GM19239 (cell line): Measurements from ENCODE around the gene CRABP2.

Experiments used
- DNase-seq: peaks from one replicate; pipeline ENCODE4 v3.0.0; 2011; ENCODE audit warnings: low spot score; ENCODE audit not compliant: insufficient read length
- FAIRE-seq: peaks from 2 replicates; lab custom pipeline; 2011; peaks lifted over from hg19 to GRCh38; lab: Jason Lieb, UNC

The CRABP2 gene

GRCh38 chr1:156711011-156711817 is 5.8 kb upstream of the CRABP2 start:
- no peak for DNase-seq
- no peak for FAIRE-seq

GRCh38 chr1:156709757-156710489 is 4.5 kb upstream of the CRABP2 start:
- no peak for FAIRE-seq
- no peak for DNase-seq

- FAIRE-seq (no peak), DNase-seq (no peak)
These were observed 3.6 kb upstream of the CRABP2 start for GRCh38 chr1:156709031-156709430.

- DNase-seq, result no peak
- no peak for FAIRE-seq
These were observed 2.9 kb upstream of the CRABP2 start for GRCh38 chr1:156708218-156708661.

- DNase-seq, result no peak
- FAIRE-seq, result no peak
These were observed 2.2 kb upstream of the CRABP2 start for GRCh38 chr1:156707417-156708217.

- FAIRE-seq (no peak), DNase-seq (no peak)
These were observed 1.5 kb upstream of the CRABP2 start for GRCh38 chr1:156706657-156707416.

GRCh38 chr1:156705918-156706656 is 704 bp upstream of the CRABP2 start:
- DNase-seq, result peak; percentile 58
- FAIRE-seq, result no peak

- no peak for DNase-seq
- FAIRE-seq, result no peak
These were observed 458 bp downstream of the CRABP2 start for GRCh38 chr1:156704930-156705320.

- FAIRE-seq (no peak), DNase-seq (no peak)
These were observed 1.1 kb downstream of the CRABP2 start for GRCh38 chr1:156704166-156704711.

GRCh38 chr1:156703741-156704140 is 1.6 kb downstream of the CRABP2 start:
- no peak for DNase-seq
- no peak for FAIRE-seq

- FAIRE-seq, result no peak
- DNase-seq, result no peak
These were observed 2.0 kb downstream of the CRABP2 start for GRCh38 chr1:156703336-156703735.

GRCh38 chr1:156700736-156701531 is 4.4 kb downstream of the CRABP2 start:
- FAIRE-seq (no peak), DNase-seq (no peak)

- DNase-seq, result no peak
- no peak for FAIRE-seq
These were observed 6.4 kb downstream of the CRABP2 start for GRCh38 chr1:156698995-156699394.

GRCh38 chr1:156697481-156697880 is 7.9 kb downstream of the CRABP2 start:
- DNase-seq, result no peak

GRCh38 chr1:156696755-156697154 is 8.6 kb downstream of the CRABP2 start:
- DNase-seq (no peak), FAIRE-seq (no peak)

More at GRCh38 chr1:156697481-156697880, 7.9 kb downstream of the CRABP2 start:
- FAIRE-seq, result no peak

GRCh38 chr1:156694690-156694962 is 10.8 kb downstream of the CRABP2 start:
- FAIRE-seq, result no peak
- DNase-seq, result no peak

- FAIRE-seq, result no peak
- DNase-seq, result no peak
These were observed 11.3 kb downstream of the CRABP2 start for GRCh38 chr1:156693848-156694689.
